PFSK-1 (cell line): Measurements from ENCODE around the gene MSI2.

Experiments used
- POLR2AphosphoS5 ChIP-seq: IDR thresholded peaks from 2 replicates; pipeline ENCODE4 v1.6.1; 2012; ENCODE audit warnings: low read depth, mild to moderate bottlenecking, control low read depth, low read length, moderate library complexity
- TF ChIP-seq, protein P1 (sequence below), 2 experiments: IDR thresholded peaks; 2 replicates each; pipeline versions ENCODE4 v1.6.1 to v1.8.0; 2011 to 2012; ENCODE audit warnings: low read depth in 2 of 2, low read length in 2 of 2, control low read depth in 1 of 2, inconsistent platforms in 1 of 2, mild to moderate bottlenecking in 1 of 2, moderate library complexity in 1 of 2; ENCODE audit not compliant: insufficient read depth in 1 of 2

DNA sequence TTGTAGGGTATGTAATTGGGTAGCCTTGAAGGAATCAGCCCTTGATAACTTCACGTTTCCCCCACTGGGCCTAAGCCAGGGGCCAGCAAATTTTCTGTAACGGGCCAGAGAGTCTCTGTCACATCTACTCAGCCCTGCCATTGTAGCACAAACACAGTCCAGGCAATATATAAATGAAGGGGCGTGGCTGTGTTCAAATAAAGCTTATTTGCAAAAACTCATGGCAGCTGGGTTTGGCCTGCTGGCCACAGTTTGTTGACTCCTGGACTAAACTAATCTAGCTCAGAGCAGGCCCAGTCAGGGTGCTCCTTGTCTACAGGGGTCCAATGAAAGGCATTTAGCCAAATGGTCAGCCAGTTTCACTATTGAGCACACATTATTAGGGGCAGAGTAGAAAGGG is 347.2 kb downstream of the MSI2 start:
- TF ChIP-seq POLR2AphosphoS5 = no peak
- TF ChIP-seq, protein P1, sequence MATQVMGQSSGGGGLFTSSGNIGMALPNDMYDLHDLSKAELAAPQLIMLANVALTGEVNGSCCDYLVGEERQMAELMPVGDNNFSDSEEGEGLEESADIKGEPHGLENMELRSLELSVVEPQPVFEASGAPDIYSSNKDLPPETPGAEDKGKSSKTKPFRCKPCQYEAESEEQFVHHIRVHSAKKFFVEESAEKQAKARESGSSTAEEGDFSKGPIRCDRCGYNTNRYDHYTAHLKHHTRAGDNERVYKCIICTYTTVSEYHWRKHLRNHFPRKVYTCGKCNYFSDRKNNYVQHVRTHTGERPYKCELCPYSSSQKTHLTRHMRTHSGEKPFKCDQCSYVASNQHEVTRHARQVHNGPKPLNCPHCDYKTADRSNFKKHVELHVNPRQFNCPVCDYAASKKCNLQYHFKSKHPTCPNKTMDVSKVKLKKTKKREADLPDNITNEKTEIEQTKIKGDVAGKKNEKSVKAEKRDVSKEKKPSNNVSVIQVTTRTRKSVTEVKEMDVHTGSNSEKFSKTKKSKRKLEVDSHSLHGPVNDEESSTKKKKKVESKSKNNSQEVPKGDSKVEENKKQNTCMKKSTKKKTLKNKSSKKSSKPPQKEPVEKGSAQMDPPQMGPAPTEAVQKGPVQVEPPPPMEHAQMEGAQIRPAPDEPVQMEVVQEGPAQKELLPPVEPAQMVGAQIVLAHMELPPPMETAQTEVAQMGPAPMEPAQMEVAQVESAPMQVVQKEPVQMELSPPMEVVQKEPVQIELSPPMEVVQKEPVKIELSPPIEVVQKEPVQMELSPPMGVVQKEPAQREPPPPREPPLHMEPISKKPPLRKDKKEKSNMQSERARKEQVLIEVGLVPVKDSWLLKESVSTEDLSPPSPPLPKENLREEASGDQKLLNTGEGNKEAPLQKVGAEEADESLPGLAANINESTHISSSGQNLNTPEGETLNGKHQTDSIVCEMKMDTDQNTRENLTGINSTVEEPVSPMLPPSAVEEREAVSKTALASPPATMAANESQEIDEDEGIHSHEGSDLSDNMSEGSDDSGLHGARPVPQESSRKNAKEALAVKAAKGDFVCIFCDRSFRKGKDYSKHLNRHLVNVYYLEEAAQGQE (IDR thresholded peaks at IDR 0.05; ENCODE audit: insufficient read depth in 1 of 2, low read depth in 2 of 2, low read length in 2 of 2) = no peak
